ENCODE measurements around the gene SYNGR3. TPM values are rescaled to one million over a fixed set of nuclear protein-coding genes. Genes with fewer than 3 reads are reported as not detected.

The SYNGR3 gene
- 4.9 TPM for polyA plus RNA-seq

DNA sequence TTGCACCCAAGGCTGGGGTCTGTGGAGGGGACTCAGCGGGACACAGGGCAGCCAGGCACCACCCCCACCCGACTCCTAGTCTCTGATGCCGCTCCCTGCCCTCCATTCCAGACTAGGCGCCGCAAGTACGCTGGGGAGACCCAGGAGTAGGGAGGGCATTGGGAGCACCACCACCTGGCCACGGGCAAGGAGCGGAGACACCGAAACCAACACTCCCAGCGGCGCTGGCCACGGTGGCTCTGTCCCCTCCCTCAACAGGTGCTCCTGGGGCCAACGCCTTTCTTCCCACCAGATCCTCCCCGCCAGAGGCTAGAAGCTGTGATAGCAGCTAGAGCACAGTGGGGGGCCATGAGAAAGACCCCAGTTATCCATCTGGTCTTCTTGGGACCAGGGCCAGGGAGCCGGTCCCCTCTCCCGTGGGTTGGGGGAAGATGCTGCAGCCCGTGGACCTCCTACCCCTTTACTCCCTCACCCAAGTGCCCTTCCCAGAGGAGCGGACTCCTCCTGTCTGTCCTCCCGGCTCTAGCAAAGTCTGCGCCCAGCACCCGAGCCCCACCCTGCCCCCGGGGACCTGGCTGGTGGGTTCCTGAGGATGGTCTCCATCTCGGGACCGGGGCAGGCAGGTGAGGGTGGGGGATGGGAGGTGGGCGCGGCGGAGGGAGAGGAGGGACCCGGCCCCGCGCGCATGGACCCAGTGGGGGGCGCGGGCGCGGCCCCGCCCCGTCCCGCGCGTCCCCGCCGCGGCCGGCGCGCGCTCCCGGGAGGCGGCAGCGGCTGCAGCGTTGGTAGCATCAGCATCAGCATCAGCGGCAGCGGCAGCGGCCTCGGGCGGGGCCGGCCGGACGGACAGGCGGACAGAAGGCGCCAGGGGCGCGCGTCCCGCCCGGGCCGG lies at the start of gene SYNGR3:
Gene SYNGR3 (plus strand): TSS at position 762 of the 892 bp plus-strand sequence. CDS start 133 bp downstream, outside the sequence.
- Mint-ChIP-seq H3K27ac (peak within 1 kb of the TSS; percentile 95 to 99 (median 98)), H3K36me3 (no peaks in the 10 kb centered on the region), H3K4me1 (peaks cover 10 to 16% (median 13%) of the 10 kb centered on the region in 3 donors), H3K4me3 (peak within 1 kb of the TSS; percentile 79 to 95 (median 90)), H3K27me3 (no peaks in the 10 kb centered on the region), H3K9me3 (no peaks in the 10 kb centered on the region)

DNA sequence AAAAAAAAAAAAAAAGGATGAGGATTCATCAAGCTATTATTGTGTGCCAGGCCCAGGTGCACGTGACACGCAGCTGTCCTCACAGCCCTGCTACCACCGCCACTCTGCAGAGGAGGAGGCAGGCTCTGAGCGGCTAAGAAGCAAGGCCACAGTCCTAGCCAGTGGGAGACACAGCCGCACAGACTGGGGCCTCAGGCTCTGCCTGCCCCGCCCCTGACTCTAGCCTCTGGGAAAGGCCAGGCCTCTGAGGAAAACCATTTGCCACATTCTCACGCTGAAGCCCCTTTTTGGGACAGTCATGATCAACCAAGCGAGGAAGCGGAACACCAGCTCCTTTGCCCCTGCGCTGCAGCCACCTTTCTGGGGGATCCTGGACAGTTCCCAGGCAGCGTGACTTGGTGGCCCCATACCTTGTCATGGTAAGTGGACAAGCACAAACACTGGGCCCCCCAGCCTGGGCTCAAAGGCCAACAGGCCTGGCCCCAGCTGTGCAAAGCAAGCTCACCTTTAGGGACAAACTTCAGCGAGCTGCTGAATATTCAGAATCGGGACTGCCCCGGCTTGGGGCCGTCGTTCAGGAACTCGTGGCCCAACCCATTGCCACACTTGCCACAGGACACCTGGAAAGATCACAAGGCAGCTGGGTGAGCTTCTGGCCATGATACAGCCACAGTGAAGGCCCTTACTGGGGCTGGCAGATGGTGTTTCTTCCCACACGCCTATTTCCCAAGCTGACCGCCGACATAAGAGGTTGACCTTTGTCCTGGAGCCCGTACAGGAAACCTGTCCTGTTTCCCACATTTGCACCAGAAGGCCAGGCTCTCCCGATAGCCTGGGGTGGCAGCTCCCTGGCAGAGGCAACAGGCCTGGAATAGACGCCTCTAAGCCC lies 49.3 kb upstream of the SYNGR3 start:
- H3K27ac Mint-ChIP-seq: peak overlapping the region in 1 of 3 donors; percentile 35
- peaks cover 2 to 7% (median 5%) of the 10 kb centered on the region in 3 donors for H3K4me1 Mint-ChIP-seq
- H3K4me3 Mint-ChIP-seq: peak overlapping the region in 1 of 4 donors; percentile 55
- peaks cover 0 to 1% (median 0%) of the 10 kb centered on the region in 3 donors for H3K9me3 Mint-ChIP-seq
- no peaks in the 10 kb centered on the region for H3K27me3 Mint-ChIP-seq
- H3K36me3 Mint-ChIP-seq: no peaks in the 10 kb centered on the region

DNA sequence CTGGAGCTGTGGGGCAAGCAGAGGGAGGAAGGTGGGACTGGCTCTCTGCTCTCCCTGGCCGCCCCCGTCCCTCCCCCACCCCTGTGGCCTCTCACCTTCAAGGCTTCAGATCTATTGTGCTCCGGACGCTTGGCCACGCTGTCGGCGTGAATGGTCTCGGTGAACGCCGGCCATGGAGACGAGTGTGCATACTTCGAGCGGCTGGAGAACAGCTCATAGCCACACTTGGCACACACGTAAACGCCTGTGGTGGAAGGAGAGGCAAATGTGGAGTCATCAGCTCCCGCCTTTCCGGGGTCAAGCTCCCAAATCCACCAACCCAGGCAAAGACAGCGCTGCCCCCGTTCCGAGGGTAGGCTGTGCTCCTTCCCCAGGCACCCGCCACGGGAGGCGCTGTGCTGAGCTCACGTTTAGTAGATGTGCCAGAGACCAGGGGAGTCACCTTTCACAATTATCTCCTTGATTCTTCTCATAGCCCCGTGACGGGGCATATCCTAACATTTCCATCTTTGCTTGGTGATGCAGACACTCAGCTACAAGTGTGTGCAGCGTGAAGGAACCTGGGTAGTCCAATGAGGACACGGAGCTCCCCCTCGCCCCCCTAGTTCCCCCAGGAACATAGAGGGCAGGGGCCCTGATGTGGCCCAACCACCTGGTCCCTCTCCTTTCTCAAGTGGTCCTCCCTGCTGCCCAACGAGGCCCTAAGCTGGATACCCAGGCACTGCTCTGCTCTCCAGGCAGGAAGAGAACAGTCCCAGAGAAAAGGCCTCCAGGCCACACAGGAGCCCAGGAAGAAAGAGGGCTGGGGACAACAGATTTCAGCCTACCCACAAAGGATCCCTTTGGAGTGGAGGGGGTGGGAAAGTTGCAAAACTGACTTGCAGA lies 48.4 kb upstream of the SYNGR3 start:
- Mint-ChIP-seq H3K9me3 (peaks cover 0 to 1% (median 0%) of the 10 kb centered on the region in 3 donors), H3K4me1 (peaks cover 2 to 7% (median 5%) of the 10 kb centered on the region in 3 donors), H3K4me3 (peak overlapping the region; percentile 88 to 94 (median 93)), H3K36me3 (no peaks in the 10 kb centered on the region), H3K27me3 (no peaks in the 10 kb centered on the region), H3K27ac (peak overlapping the region in 1 of 3 donors; percentile 67)

GRCh38 chr16:1942047-1942809 lies 47.5 kb upstream of the SYNGR3 start:
- H3K27me3 Mint-ChIP-seq: no peaks in the 10 kb centered on the region
- H3K4me3 Mint-ChIP-seq: peak overlapping the region; percentile 88 to 94 (median 93)
- peaks cover 0 to under 1% (median 0%) of the 10 kb centered on the region in 3 donors for H3K9me3 Mint-ChIP-seq
- H3K27ac Mint-ChIP-seq: peak overlapping the region in 1 of 3 donors; percentile 67
- H3K36me3 Mint-ChIP-seq: no peaks in the 10 kb centered on the region
- peaks cover 2 to 7% (median 5%) of the 10 kb centered on the region in 3 donors for H3K4me1 Mint-ChIP-seq

DNA sequence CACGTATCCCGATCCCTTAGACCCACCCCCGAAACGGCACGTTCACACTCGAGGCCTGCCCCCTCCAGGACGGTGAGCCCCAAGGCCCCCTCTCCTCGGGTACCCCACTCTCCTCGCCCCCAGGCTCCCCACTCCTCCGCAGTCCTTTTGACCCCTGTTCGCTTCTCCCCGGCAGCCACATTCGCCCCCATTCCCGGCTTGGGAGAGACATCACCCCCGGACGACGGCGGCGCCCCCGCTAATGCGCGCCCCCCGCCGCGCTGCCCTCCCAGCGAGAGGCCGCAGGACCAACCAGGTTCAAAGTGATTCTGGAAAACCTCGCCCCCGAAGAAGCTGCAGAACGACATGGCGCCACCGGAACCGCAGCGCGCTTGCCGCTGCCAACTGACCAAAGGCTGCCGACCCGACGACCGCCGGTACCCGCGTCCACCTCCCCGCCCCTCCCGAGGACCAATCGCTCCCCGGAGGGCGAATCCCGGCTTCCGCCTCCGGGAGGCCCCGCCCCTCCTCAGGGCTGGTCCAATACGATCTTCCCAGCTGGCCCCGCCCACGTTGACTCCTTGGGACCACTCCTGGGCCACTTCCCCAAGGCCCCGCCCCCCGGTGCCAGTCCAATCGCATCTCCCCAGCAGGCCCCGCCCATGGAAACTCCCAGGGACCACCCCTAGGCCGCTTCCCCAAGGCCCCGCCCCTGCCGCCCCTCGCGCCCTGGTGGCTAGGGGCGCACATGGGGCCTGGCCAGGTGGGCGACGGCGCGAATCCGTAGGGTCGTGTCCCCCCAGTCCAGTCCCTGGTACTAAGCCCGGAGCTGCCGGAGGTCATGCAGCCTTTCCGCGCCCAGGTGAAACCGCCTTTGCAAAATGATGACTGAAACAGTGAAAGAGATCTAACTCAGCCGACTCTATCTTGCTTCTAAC lies 46.7 kb upstream of the SYNGR3 start, which contains the start of gene MSRB1:
Gene MSRB1 (minus strand): TSS at position 390 of the 917 bp plus-strand sequence. CDS start 43 bp downstream, at position 347.
- peaks cover 2 to 7% (median 5%) of the 10 kb centered on the region in 3 donors for H3K4me1 Mint-ChIP-seq
- H3K36me3 Mint-ChIP-seq: no peaks in the 10 kb centered on the region
- H3K27me3 Mint-ChIP-seq: no peaks in the 10 kb centered on the region
- no peaks in the 10 kb centered on the region for H3K9me3 Mint-ChIP-seq
- peak within 1 kb of the TSS in 2 of 3 donors; percentile 71 to 74 for H3K27ac Mint-ChIP-seq
- peak within 1 kb of the TSS; percentile 88 to 94 (median 93) for H3K4me3 Mint-ChIP-seq

DNA sequence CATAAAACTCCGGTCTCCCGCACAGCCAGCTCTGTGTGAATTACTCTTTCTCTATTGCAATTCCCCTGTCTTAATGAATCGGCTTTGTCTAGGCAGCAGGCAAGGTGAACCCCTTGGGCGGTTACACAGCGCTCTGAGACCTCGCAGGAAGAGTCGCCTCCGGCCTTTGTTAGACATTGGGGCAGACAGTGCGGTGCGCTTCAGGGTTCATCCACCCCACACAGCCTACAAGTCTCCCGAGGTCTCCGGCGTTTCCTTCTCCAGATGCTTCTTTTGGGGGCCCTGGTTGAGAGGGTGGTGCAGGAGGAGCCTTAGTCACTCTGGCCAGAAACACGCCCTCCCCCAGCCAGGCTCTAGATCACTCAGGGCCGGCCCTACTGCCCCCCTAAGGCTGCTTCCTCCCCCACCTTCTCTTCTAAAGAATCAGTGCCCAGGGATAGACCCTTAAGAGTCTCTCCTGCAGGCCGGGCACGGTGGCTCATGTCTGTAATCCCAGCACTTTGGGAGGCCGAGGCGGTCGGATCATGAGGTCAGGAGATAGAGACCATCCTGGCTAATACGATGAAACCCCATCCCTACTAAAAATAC lies 45.1 kb upstream of the SYNGR3 start:
- Mint-ChIP-seq H3K27ac (peak overlapping the region in 1 of 3 donors; percentile 58), H3K9me3 (no peaks in the 10 kb centered on the region), H3K27me3 (no peaks in the 10 kb centered on the region), H3K4me3 (peak overlapping the region; percentile 59 to 83 (median 72)), H3K36me3 (no peaks in the 10 kb centered on the region), H3K4me1 (peaks cover 2 to 7% (median 5%) of the 10 kb centered on the region in 3 donors)

DNA sequence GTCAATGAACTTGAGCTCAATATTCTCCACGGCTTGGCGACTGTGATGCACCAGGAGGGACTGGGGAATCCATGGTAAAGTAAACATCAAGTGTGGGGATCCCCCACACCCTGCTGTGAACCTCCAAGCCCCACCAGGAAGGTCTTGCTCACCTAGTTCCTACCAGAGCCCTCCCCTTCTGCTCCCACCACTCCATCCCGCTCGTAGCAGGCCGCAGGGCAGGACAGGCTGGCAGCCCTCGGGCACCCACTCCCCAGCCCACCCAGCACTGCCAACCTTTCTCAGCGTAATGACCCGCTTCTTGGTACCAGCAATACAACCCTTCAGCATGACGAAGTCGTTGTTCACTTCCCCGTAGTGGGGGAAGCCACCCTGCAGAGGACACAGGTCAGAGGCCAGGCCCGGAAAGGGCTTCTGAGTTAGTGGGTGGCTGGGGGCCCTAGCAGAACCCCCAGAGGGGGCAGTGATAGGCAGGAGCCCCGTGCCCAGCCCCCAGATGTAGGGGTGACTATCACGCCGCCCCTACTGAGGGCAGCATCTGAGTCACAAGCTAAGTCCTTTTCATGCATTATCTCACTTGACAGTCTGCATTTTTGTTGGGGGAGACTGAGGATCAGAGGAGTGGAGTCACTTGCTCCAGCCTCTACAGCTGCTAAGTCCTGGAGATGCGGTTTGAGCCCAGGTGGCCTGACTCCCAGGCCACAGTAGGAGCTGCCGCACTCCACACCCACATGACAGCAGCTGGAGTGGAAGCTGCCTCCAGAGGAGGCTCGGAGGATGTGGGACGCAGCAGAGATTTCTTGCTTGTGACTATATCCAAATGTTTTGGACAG lies 44.0 kb upstream of the SYNGR3 start:
- no peaks in the 10 kb centered on the region for H3K9me3 Mint-ChIP-seq
- H3K27ac Mint-ChIP-seq: no peak overlapping the region
- H3K36me3 Mint-ChIP-seq: no peaks in the 10 kb centered on the region
- peaks cover 2 to 7% (median 5%) of the 10 kb centered on the region in 3 donors for H3K4me1 Mint-ChIP-seq
- H3K27me3 Mint-ChIP-seq: peaks cover 2% of the 10 kb centered on the region
- peak overlapping the region in 1 of 4 donors; percentile 26 for H3K4me3 Mint-ChIP-seq

- Mint-ChIP-seq H3K27ac (no peak overlapping the region), H3K36me3 (no peaks in the 10 kb centered on the region), H3K9me3 (no peaks in the 10 kb centered on the region), H3K4me1 (peaks cover 0 to 7% (median 5%) of the 10 kb centered on the region in 3 donors), H3K27me3 (peaks cover 2% of the 10 kb centered on the region), H3K4me3 (no peak overlapping the region)
Observed at GRCh38 chr16:1946495-1947368, 43.0 kb upstream of the SYNGR3 start.

GRCh38 chr16:1947369-1947670 lies 42.5 kb upstream of the SYNGR3 start:
- no peaks in the 10 kb centered on the region for H3K9me3 Mint-ChIP-seq
- H3K4me3 Mint-ChIP-seq: no peak overlapping the region
- no peaks in the 10 kb centered on the region for H3K36me3 Mint-ChIP-seq
- H3K4me1 Mint-ChIP-seq: peaks cover 0 to 7% (median 1%) of the 10 kb centered on the region in 3 donors
- peaks cover 2% of the 10 kb centered on the region for H3K27me3 Mint-ChIP-seq
- no peak overlapping the region for H3K27ac Mint-ChIP-seq

GRCh38 chr16:1949507-1949906 lies 40.3 kb upstream of the SYNGR3 start:
- Mint-ChIP-seq H3K27ac (no peak overlapping the region), H3K36me3 (no peaks in the 10 kb centered on the region), H3K4me1 (no peaks in the 10 kb centered on the region), H3K9me3 (no peaks in the 10 kb centered on the region), H3K4me3 (no peak overlapping the region), H3K27me3 (peaks cover 2% of the 10 kb centered on the region)

DNA sequence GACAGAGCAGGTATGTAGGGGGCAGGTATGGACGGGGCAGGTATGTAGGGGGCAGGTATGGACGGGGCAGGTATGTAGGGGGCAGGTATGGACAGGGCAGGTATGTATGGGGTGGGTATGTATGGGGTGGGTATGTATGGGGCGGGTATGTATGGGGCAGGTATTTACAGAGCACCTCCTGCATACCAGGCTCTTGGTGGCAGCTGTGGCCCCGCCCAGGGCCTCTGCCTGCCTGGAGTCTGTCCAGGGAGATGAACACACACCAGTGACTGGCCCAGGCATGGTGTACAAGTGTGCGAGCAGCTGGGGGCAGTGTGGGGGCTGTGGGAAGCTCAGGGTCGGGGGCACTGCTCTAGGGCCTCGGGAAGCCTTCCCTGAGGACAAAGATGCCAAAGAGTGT lies 39.7 kb upstream of the SYNGR3 start:
- Mint-ChIP-seq H3K4me3 (no peak overlapping the region), H3K27me3 (peaks cover 2% of the 10 kb centered on the region), H3K36me3 (no peaks in the 10 kb centered on the region), H3K4me1 (no peaks in the 10 kb centered on the region), H3K9me3 (no peaks in the 10 kb centered on the region), H3K27ac (no peak overlapping the region)
